HepG2 (cell line): ENCODE results near the gene AP4M1. TPM values are rescaled to one million over a fixed set of nuclear protein-coding genes. Genes with fewer than 3 reads are reported as not detected.

Source experiments
- ELF1 ChIP-seq: sonication (generic); formaldehyde crosslinking; IDR thresholded peaks from 2 replicates; pipeline ENCODE4 v1.4.0; 2020; ENCODE audit warnings: missing genetic modification reagents
- HNRNPK ChIP-seq: fragments of 200-400 bp; formaldehyde crosslinking; IDR thresholded peaks from 2 replicates; pipeline ENCODE4 v1.6.1; 2018; ENCODE audit warnings: low read length, low read depth, moderate library complexity, mild to moderate bottlenecking; ENCODE audit not compliant: poor library complexity, severe bottlenecking
- MAZ ChIP-seq, 2 experiments: sonication (generic) in 1 of 2; formaldehyde crosslinking in 1 of 2; IDR thresholded peaks; 2 replicates each; pipeline versions ENCODE4 v1.5.0 to v1.6.1; 2012 to 2020; ENCODE audit warnings: low read depth in 2 of 2, mild to moderate bottlenecking in 2 of 2, borderline replicate concordance in 1 of 2, improper control_type of control experiment in 1 of 2, low read length in 1 of 2, missing genetic modification reagents in 1 of 2, moderate library complexity in 1 of 2
- NCOA2 ChIP-seq: sonication (generic); formaldehyde crosslinking; IDR thresholded peaks from 2 replicates; pipeline ENCODE4 v1.8.0; 2022; ENCODE audit warnings: inconsistent platforms
- PHF21A ChIP-seq: sonication (generic); formaldehyde crosslinking; IDR thresholded peaks from 2 replicates; pipeline ENCODE4 v1.5.0; 2020; ENCODE audit warnings: mild to moderate bottlenecking, missing genetic modification reagents
- PPARG ChIP-seq: conservative IDR thresholded peaks from 2 replicates; pipeline ENCODE4 v1.6.1; 2016; ENCODE audit warnings: missing biosample characterization, missing genetic modification reagents
- PTBP1 ChIP-seq: fragments of 200-400 bp; formaldehyde crosslinking; IDR thresholded peaks from 2 replicates; pipeline ENCODE4 v1.6.1; 2018; ENCODE audit warnings: low read length, low read depth; ENCODE audit not compliant: poor library complexity, severe bottlenecking
- SETDB1 ChIP-seq: sonication (generic); formaldehyde crosslinking; IDR thresholded peaks from 2 replicates; pipeline ENCODE4 v1.5.1; 2020; ENCODE audit warnings: missing genetic modification reagents, mild to moderate bottlenecking, borderline replicate concordance
- ZNF160 ChIP-seq: sonication (generic); formaldehyde crosslinking; IDR thresholded peaks from 2 replicates; pipeline ENCODE4 v1.8.0; 2022; ENCODE audit warnings: mild to moderate bottlenecking, inconsistent platforms, missing genetic modification reagents
- ZNF280B ChIP-seq: sonication (generic); formaldehyde crosslinking; IDR thresholded peaks from 2 replicates; pipeline ENCODE4 v1.5.0; 2020; ENCODE audit warnings: missing genetic modification reagents, mild to moderate bottlenecking, borderline replicate concordance
- ZNF296 ChIP-seq: sonication (generic); formaldehyde crosslinking; conservative IDR thresholded peaks from 2 replicates; pipeline ENCODE4 v1.5.0; 2020; ENCODE audit warnings: mild to moderate bottlenecking, missing genetic modification reagents
- ZNF317 ChIP-seq: sonication (generic); formaldehyde crosslinking; IDR thresholded peaks from 2 replicates; pipeline ENCODE4 v1.5.0; 2020; ENCODE audit warnings: mild to moderate bottlenecking, missing genetic modification reagents
- ZNF597 ChIP-seq: sonication (generic); formaldehyde crosslinking; IDR thresholded peaks from 2 replicates; pipeline ENCODE4 v1.5.0; 2020; ENCODE audit warnings: missing genetic modification reagents
- ZNF678 ChIP-seq: sonication (generic); formaldehyde crosslinking; IDR thresholded peaks from 2 replicates; pipeline ENCODE4 v1.4.0; 2020; ENCODE audit warnings: mild to moderate bottlenecking, missing genetic modification reagents
- ZNF770 ChIP-seq: sonication (generic); formaldehyde crosslinking; IDR thresholded peaks from 2 replicates; pipeline ENCODE4 v1.5.0; 2020; ENCODE audit warnings: mild to moderate bottlenecking, missing genetic modification reagents
- polyA plus RNA-seq, 8 experiments: library from polyadenylated mRNA; depleted of rRNA in 3 of 8; stranded (reverse) in 7 of 8; unstranded in 1 of 8; fragments of >200 nt; fragmentation: Illumina TruSeq in 4 of 8; extraction: Trizol in 4 of 8; gene quantifications; 2 replicates each; pipeline versions ENCODE4 v1.2.1 to v1.2.3, GENCODE V29; 2011 to 2016; ENCODE audit warnings: low read depth in 4 of 8, missing spikeins in 1 of 8, mixed read lengths in 1 of 8; ENCODE audit not compliant: insufficient read depth in 1 of 8
- total RNA-seq, 5 experiments: library from RNA; depleted of rRNA; stranded (reverse); fragments of >200 nt; fragmentation: Illumina TruSeq; extraction: Trizol; gene quantifications; 2 replicates each; pipeline ENCODE4 v1.2.3, GENCODE V29; 2016; ENCODE audit warnings: low read depth in 1 of 5
- TF ChIP-seq, protein P1 (sequence below): sonication (generic); formaldehyde crosslinking; IDR thresholded peaks from 2 replicates; pipeline ENCODE4 v1.4.0; 2020; ENCODE audit warnings: mild to moderate bottlenecking, missing genetic modification reagents, borderline replicate concordance
- TF ChIP-seq, protein P2 (sequence below): sonication (generic); formaldehyde crosslinking; IDR thresholded peaks from 2 replicates; pipeline ENCODE4 v1.4.0; 2020; ENCODE audit warnings: missing genetic modification reagents
- TF ChIP-seq, protein P3 (sequence below): sonication (generic); IDR thresholded peaks from 2 replicates; pipeline ENCODE4 v1.6.1; 2016; ENCODE audit warnings: low read depth, borderline replicate concordance
- TF ChIP-seq, protein P4 (sequence below): sonication (generic); formaldehyde crosslinking; IDR thresholded peaks from 2 replicates; pipeline ENCODE4 v1.5.0; 2020; ENCODE audit warnings: missing genetic modification reagents

The AP4M1 gene
- total and polyA plus RNA-seq, 2 of the 13 experiments (the other 11 are each of a cell fraction or from before 2014, with no cell fraction given) = 6.3 to 9.7 TPM

GRCh38 chr7:100122067-100122466 lies 20.6 kb downstream of the AP4M1 start (continued):
- TF ChIP-seq, protein P1, sequence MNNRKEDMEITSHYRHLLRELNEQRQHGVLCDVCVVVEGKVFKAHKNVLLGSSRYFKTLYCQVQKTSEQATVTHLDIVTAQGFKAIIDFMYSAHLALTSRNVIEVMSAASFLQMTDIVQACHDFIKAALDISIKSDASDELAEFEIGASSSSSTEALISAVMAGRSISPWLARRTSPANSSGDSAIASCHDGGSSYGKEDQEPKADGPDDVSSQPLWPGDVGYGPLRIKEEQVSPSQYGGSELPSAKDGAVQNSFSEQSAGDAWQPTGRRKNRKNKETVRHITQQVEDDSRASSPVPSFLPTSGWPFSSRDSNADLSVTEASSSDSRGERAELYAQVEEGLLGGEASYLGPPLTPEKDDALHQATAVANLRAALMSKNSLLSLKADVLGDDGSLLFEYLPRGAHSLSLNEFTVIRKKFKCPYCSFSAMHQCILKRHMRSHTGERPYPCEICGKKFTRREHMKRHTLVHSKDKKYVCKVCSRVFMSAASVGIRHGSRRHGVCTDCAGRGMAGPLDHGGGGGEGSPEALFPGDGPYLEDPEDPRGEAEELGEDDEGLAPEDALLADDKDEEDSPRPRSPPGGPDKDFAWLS = no peak
- TF ChIP-seq PPARG (CRISPR knock-in tag) = no peak
- TF ChIP-seq PTBP1 = no peak
- TF ChIP-seq SETDB1 = no peak
- TF ChIP-seq, protein P2, sequence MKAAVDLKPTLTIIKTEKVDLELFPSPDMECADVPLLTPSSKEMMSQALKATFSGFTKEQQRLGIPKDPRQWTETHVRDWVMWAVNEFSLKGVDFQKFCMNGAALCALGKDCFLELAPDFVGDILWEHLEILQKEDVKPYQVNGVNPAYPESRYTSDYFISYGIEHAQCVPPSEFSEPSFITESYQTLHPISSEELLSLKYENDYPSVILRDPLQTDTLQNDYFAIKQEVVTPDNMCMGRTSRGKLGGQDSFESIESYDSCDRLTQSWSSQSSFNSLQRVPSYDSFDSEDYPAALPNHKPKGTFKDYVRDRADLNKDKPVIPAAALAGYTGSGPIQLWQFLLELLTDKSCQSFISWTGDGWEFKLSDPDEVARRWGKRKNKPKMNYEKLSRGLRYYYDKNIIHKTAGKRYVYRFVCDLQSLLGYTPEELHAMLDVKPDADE = no peak
- TF ChIP-seq ZNF317 (CRISPR knock-in tag) = peak; percentile 97
- TF ChIP-seq PHF21A = peak; percentile 57; the same call in 1 of the 2 replicates
- no peak for TF ChIP-seq MAZ (IDR thresholded peaks at IDR 0.05; ENCODE audit: borderline replicate concordance, low read depth, low read length)
- no peak for TF ChIP-seq MAZ (CRISPR knock-in tag; IDR thresholded peaks at IDR 0.05; ENCODE audit: low read depth)
- TF ChIP-seq, protein P3, sequence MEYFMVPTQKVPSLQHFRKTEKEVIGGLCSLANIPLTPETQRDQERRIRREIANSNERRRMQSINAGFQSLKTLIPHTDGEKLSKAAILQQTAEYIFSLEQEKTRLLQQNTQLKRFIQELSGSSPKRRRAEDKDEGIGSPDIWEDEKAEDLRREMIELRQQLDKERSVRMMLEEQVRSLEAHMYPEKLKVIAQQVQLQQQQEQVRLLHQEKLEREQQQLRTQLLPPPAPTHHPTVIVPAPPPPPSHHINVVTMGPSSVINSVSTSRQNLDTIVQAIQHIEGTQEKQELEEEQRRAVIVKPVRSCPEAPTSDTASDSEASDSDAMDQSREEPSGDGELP = peak; percentile 45; the same call in 1 of the 2 replicates
- peak; percentile 50; the same call in 1 of the 2 replicates for TF ChIP-seq ELF1
- no peak for TF ChIP-seq HNRNPK
- TF ChIP-seq ZNF597 (CRISPR knock-in tag) = no peak
- TF ChIP-seq ZNF280B (CRISPR knock-in tag) = peak; percentile 30; the same call in 1 of the 2 replicates
- TF ChIP-seq ZNF296 = no peak
- no peak for TF ChIP-seq ZNF678 (CRISPR knock-in tag)
- TF ChIP-seq, protein P4, sequence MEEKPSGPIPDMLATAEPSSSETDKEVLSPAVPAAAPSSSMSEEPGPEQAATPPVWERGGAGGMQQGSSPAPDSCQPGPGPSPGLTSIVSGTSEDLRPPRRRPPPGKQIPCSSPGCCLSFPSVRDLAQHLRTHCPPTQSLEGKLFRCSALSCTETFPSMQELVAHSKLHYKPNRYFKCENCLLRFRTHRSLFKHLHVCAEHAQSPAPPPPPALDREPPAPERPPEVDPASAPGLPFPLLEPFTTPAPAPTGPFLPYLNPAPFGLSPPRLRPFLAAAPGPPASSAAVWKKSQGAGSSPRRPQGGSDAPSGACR = no peak
- no peak for TF ChIP-seq ZNF160
- TF ChIP-seq ZNF770 (CRISPR knock-in tag) = 0 out of 2 replicates have a peak, but pooled peaks have one; percentile 13
- peak; percentile 33; the same call in 1 of the 2 replicates for TF ChIP-seq NCOA2 (CRISPR knock-in tag)
